Mesenchymal stem cell (in vitro differentiated cells and primary cell): ENCODE results near the gene OR51B5.
"Not testable (repeated sequence)": the region's sequence is repeated elsewhere in the genome, so short reads cannot be mapped to it uniquely, and the experiment has no call there.

Source experiments
- DNase-seq: peaks from one replicate; pipeline ENCODE4 v3.0.0-alpha.2; 2013
- H2AFZ ChIP-seq: one replicate; pipeline ENCODE4 v1.6.1; 2013; ENCODE audit warnings: low read depth, mild to moderate bottlenecking, control low read depth, inconsistent platforms, low read length, moderate library complexity
- H2AK5ac ChIP-seq: 2 replicates; pipeline ENCODE4 v1.6.1; 2013; ENCODE audit warnings: low read length, moderate library complexity, mild to moderate bottlenecking, inconsistent platforms; ENCODE audit not compliant: severe bottlenecking
- H2BK120ac ChIP-seq: one replicate; pipeline ENCODE4 v1.6.1; 2013; ENCODE audit warnings: low read depth, mild to moderate bottlenecking, inconsistent platforms, low read length, moderate library complexity
- H2BK12ac ChIP-seq, 2 experiments: one replicate each; pipeline ENCODE4 v1.6.1; 2013; ENCODE audit warnings: inconsistent platforms in 2 of 2, low read length in 2 of 2, mild to moderate bottlenecking in 2 of 2, moderate library complexity in 2 of 2, control low read depth in 1 of 2
- H2BK15ac ChIP-seq: one replicate; pipeline ENCODE4 v1.6.1; 2013; ENCODE audit warnings: mild to moderate bottlenecking, low read depth, inconsistent platforms; ENCODE audit not compliant: poor library complexity, severe bottlenecking
- H2BK5ac ChIP-seq: 2 replicates; pipeline ENCODE4 v1.6.1; 2013; ENCODE audit warnings: low read depth, mild to moderate bottlenecking, low read length, control low read depth, inconsistent platforms; ENCODE audit not compliant: poor library complexity, severe bottlenecking
- H3K14ac ChIP-seq, 2 experiments: one replicate each; pipeline ENCODE4 v1.6.1; 2013; ENCODE audit warnings: inconsistent platforms in 2 of 2, low read length in 2 of 2, control low read depth in 1 of 2, mild to moderate bottlenecking in 1 of 2, moderate library complexity in 1 of 2
- H3K18ac ChIP-seq, 2 experiments: one replicate each; pipeline ENCODE4 v1.6.1; 2013; ENCODE audit warnings: inconsistent platforms in 2 of 2, low read length in 2 of 2, control low read depth in 1 of 2, low read depth in 1 of 2, mild to moderate bottlenecking in 1 of 2
- H3K23ac ChIP-seq, 2 experiments: one replicate each; pipeline ENCODE4 v1.6.1; 2013; ENCODE audit warnings: inconsistent platforms in 2 of 2, low read length in 2 of 2, mild to moderate bottlenecking in 2 of 2, moderate library complexity in 2 of 2, control low read depth in 1 of 2
- H3K27ac ChIP-seq: 2 replicates; pipeline ENCODE4 v1.5.1; 2013; ENCODE audit warnings: mild to moderate bottlenecking, moderate library complexity, low read length, control low read depth, inconsistent platforms; ENCODE audit not compliant: poor library complexity, severe bottlenecking
- H3K27me3 ChIP-seq, 2 experiments: 2 replicates each; pipeline versions ENCODE4 v1.6.1 to v1.7.0; 2013; ENCODE audit warnings: low read length in 2 of 2, mild to moderate bottlenecking in 2 of 2, moderate library complexity in 2 of 2, control low read depth in 1 of 2, inconsistent platforms in 1 of 2; ENCODE audit not compliant: control insufficient read depth in 1 of 2, insufficient read depth in 1 of 2
- H3K36me3 ChIP-seq, 2 experiments: 2 replicates each; pipeline versions ENCODE4 v1.6.1 to v1.7.0; 2013; ENCODE audit warnings: low read length in 2 of 2, control low read depth in 1 of 2, inconsistent platforms in 1 of 2, low read depth in 1 of 2, mild to moderate bottlenecking in 1 of 2; ENCODE audit not compliant: insufficient read depth in 2 of 2, control insufficient read depth in 1 of 2
- H3K4ac ChIP-seq, 2 experiments: one replicate each; pipeline ENCODE4 v1.6.1; 2013; ENCODE audit warnings: inconsistent platforms in 2 of 2, low read length in 2 of 2, mild to moderate bottlenecking in 2 of 2, moderate library complexity in 2 of 2, control low read depth in 1 of 2, low read depth in 1 of 2
- H3K4me1 ChIP-seq: 2 replicates; pipeline ENCODE4 v1.6.1; 2013; ENCODE audit warnings: low read depth, low read length, control low read depth; ENCODE audit not compliant: control insufficient read depth, insufficient read depth
- H3K4me2 ChIP-seq: 2 replicates; pipeline ENCODE4 v1.6.1; 2013; ENCODE audit warnings: low read length, mild to moderate bottlenecking, inconsistent platforms; ENCODE audit not compliant: poor library complexity, severe bottlenecking
- H3K4me3 ChIP-seq, 2 experiments: 2 replicates each; pipeline versions ENCODE4 v1.5.1 to v1.7.0; 2013; ENCODE audit warnings: low read length in 2 of 2, mild to moderate bottlenecking in 2 of 2, control low read depth in 1 of 2, low read depth in 1 of 2; ENCODE audit not compliant: insufficient read depth in 1 of 2
- H3K79me1 ChIP-seq: replicated peaks from 2 replicates; pipeline ENCODE4 v1.6.1; 2013; ENCODE audit warnings: mild to moderate bottlenecking, control low read depth, low read length, inconsistent platforms; ENCODE audit not compliant: poor library complexity, severe bottlenecking
- H3K9ac ChIP-seq: 2 replicates; pipeline ENCODE4 v1.7.0; 2013; ENCODE audit warnings: mild to moderate bottlenecking, low read length, moderate library complexity
- H3K9me3 ChIP-seq: 2 replicates; pipeline ENCODE4 v1.7.0; 2013; ENCODE audit warnings: mild to moderate bottlenecking, low read length; ENCODE audit not compliant: control insufficient read depth
- H4K8ac ChIP-seq: one replicate; pipeline ENCODE4 v1.6.1; 2013; ENCODE audit warnings: inconsistent platforms, mild to moderate bottlenecking, low read length, moderate library complexity
- H4K91ac ChIP-seq: one replicate; pipeline ENCODE4 v1.6.1; 2013; ENCODE audit warnings: mild to moderate bottlenecking, low read length, inconsistent platforms
- WGBS: methylation state at CpG from one replicate; pipeline ENCODE4 v1.1.7; 2013; ENCODE audit warnings: mixed read lengths; 5-methylcytosine and 5-hydroxymethylcytosine counted together

OR51B5 gene

DNA sequence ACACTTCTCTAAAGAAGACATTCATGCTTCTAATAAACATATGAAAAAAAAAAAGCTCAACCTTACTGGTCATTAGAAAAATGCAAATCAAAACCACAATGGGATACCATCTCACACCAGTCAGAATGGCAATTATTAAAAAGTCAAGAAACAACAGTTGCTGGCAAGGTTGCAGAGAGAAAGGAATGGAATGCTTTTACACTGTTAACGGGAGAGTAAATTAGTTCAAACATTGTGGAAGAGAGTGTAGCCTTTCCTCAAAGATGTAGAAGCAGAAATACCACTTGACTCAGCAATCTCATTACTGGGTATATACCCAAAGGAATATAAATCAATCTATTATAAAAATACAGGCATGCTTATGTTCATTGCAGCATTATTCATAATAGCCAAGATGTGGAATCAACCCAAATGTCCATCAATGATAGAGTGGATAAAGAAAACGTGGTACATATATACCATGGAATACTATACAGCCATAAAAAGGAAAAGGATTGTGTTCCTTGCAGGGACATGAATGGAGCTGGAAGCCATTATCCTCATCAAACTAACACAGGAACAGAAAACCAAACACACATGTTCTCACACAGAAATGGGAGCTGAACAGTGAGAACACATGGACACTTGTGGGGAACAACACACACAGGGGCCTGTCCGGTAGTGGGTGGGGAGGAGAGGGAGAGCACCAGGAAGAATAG, 29.8 kb downstream of the OR51B5 start:
- H3K27ac ChIP-seq, H3K27me3 ChIP-seq, H4K91ac ChIP-seq, H2AFZ ChIP-seq, H3K4me3 ChIP-seq, H2AK5ac ChIP-seq, H2BK5ac ChIP-seq, H3K36me3 ChIP-seq, H2BK12ac ChIP-seq, H3K4me1 ChIP-seq, H3K23ac ChIP-seq, H4K8ac ChIP-seq, H3K79me1 ChIP-seq, H2BK120ac ChIP-seq, DNase-seq, H3K18ac ChIP-seq, H3K4ac ChIP-seq, H3K14ac ChIP-seq, H3K9me3 ChIP-seq, H3K9ac ChIP-seq, H3K4me2 ChIP-seq, H2BK15ac ChIP-seq: not testable (repeated sequence)
- WGBS: 56% methylated on average over 1 of the region's 3 CpGs

- H3K4me3 ChIP-seq: no peak overlapping the region
- no peaks in the 10 kb centered on the region for H3K9me3 ChIP-seq
- H3K4me1 ChIP-seq: no peaks in the 10 kb centered on the region
- no peak overlapping the region for H3K4ac ChIP-seq
- H3K4me2 ChIP-seq: no peak overlapping the region
- WGBS: 89% methylated on average over 1 of the region's 1 CpG
- no peak overlapping the region for H3K14ac ChIP-seq
- no peak overlapping the region for H2BK15ac ChIP-seq
- no peaks in the 10 kb centered on the region for H3K27me3 ChIP-seq
- H2BK12ac ChIP-seq: no peak overlapping the region
- H3K36me3 ChIP-seq: no peaks in the 10 kb centered on the region
- no peak overlapping the region for H3K18ac ChIP-seq
- H4K8ac ChIP-seq: no peak overlapping the region
- no peak overlapping the region for H3K23ac ChIP-seq
- H3K9ac ChIP-seq: no peak overlapping the region
- no peak overlapping the region for H2BK120ac ChIP-seq
- H2AK5ac ChIP-seq: no peak overlapping the region
- no peak for DNase-seq
- no peak overlapping the region for H4K91ac ChIP-seq
- no peak overlapping the region for H3K27ac ChIP-seq
- H3K79me1 ChIP-seq: no peaks in the 10 kb centered on the region
- no peak overlapping the region for H2AFZ ChIP-seq
- no peak overlapping the region for H2BK5ac ChIP-seq
Observed at GRCh38 chr11:5310423-5310822, 32.9 kb downstream of the OR51B5 start.

- Histone ChIP-seq H4K91ac (no peak overlapping the region), H3K36me3 (no peaks in the 10 kb centered on the region), H2AK5ac (no peak overlapping the region), H3K4ac (no peak overlapping the region), H3K4me3 (no peak overlapping the region), H3K18ac (no peak overlapping the region), H2BK120ac (no peak overlapping the region), H3K27me3 (no peaks in the 10 kb centered on the region), H3K9ac (no peak overlapping the region), H3K23ac (no peak overlapping the region), H3K79me1 (no peaks in the 10 kb centered on the region), H4K8ac (no peak overlapping the region), H3K27ac (no peak overlapping the region), H2AFZ (no peak overlapping the region), H2BK5ac (no peak overlapping the region), H2BK15ac (no peak overlapping the region), H2BK12ac (no peak overlapping the region), H3K4me1 (no peaks in the 10 kb centered on the region), H3K14ac (no peak overlapping the region), H3K4me2 (no peak overlapping the region), H3K9me3 (no peaks in the 10 kb centered on the region)
- WGBS: 90% methylated on average over 2 of the region's 2 CpGs
- no peak for DNase-seq
Observed at GRCh38 chr11:5307256-5308019, 35.9 kb downstream of the OR51B5 start.

DNA sequence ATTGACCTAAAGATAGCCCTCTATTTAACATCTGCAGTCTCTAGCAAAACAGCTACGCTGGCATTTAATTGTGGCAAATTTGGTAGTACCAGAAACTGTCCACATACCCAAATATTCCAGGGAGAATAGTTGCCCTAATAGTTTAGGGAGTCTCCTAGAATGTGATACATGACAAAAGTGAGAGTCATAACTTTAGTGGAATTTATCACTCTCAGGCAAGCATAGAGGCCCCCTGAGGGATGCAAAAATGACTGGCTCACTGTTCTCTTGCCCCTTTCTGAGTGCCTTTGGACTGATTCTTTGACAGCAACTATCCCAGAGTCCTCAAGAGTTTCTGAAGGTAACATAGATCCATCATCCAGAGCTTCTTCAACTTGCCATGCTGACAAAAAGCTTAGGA, 39.3 kb downstream of the OR51B5 start:
- Histone ChIP-seq H2AFZ (no peak overlapping the region), H4K91ac (no peak overlapping the region), H2BK15ac (no peak overlapping the region), H3K9ac (no peak overlapping the region), H2BK5ac (no peak overlapping the region), H3K27ac (no peak overlapping the region), H3K14ac (no peak overlapping the region), H2BK120ac (no peak overlapping the region), H3K4me2 (no peak overlapping the region), H3K79me1 (no peaks in the 10 kb centered on the region), H2BK12ac (no peak overlapping the region), H3K27me3 (no peaks in the 10 kb centered on the region), H3K9me3 (no peaks in the 10 kb centered on the region), H4K8ac (no peak overlapping the region), H2AK5ac (no peak overlapping the region), H3K18ac (no peak overlapping the region), H3K4me1 (no peaks in the 10 kb centered on the region), H3K4me3 (no peak overlapping the region), H3K4ac (no peak overlapping the region), H3K23ac (no peak overlapping the region), H3K36me3 (no peaks in the 10 kb centered on the region)
- DNase-seq: no peak
- WGBS: no CpG with 5 or more reads among the region's 1 CpG
